GM21447 (cell line): ENCODE data around the gene SLC12A8.

ENCODE experiments used
- ATAC-seq: cut with Tn5 transposase; IDR thresholded peaks from one replicate; pipeline ENCODE4 v1.9.1; 2021; ENCODE audit not compliant: unreplicated experiment

SLC12A8 gene

DNA sequence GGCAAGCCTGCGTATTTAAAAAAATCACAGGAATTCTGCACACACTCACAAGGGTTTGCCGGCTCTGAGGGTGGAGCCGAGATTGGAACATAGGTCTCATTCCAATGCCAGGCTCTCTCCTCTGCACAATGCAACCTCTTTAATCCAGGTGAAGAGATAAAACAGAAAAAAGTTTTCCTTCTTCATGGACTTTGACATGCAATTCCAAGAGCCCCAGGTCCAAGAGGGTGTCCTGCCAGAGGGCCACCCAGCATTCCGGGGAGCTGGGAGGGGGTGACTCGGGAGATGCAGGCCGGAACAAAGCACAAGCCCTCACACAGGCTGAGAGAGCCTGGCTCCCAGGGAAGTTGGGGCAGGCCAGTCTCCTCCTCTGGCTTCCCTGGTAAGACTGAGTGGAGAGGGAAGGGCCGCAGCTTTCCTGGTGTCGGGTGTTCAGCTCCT, 6.7 kb upstream of the SLC12A8 start:
- ATAC-seq: no peak

GRCh38 chr3:125214738-125215137, 2.2 kb upstream of the SLC12A8 start:
- no peak for ATAC-seq

- no peak for ATAC-seq
These were observed 1.5 kb upstream of the SLC12A8 start for GRCh38 chr3:125213946-125214542.

GRCh38 chr3:125213364-125213755, 812 bp upstream of the SLC12A8 start:
- no peak for ATAC-seq

DNA sequence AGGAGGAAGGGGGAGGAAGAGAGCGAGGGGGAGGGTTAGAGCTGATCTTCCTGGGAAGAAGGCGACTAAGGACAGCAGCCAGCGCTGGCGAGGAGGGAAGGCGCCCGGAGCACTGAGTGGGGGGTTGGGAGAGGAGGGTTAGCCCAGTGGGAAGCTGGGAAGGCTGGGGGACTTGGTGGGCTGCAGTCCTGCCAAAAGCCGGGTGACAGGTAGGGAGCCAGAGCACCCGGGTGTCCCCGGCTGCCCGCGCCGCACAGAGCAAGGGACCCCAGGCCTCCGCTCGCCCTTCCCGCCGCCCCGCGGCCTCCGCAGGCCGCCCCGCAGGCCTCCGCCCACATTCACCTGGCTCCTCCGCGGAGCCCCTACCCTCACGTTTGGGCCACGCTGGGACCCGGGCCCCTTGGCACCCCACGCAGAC, 448 bp downstream of the SLC12A8 start:
- ATAC-seq: no peak

- ATAC-seq: no peak
These were observed 941 bp downstream of the SLC12A8 start for GRCh38 chr3:125211523-125212090.

DNA sequence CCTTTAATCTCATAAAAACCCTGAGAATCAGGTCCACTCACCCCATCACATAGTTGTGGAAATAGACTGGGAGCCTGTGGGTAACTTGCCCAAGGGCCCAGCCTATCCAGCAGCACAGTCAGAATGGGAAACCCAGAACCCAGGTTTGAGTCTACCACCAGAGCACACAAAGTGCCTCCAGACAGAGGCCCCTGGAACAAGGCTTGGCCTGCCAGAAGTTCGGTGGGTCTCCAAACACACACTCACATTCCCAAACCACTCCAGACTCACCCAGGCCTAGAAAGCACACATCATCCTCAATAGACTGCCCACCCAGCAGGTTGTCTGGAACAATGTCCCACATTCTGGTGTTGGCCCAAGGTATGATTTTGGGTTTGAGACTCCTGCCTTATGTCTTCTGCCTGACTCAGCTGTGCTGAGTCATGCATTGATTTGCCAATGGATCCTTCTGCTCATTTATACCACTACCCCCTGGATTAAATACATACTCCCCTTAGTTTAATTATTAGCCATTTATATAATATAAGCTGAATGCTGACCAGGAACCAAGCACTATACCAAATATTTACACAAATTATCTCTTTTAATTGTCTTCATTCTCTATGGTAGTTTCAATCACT, 4.5 kb downstream of the SLC12A8 start:
- ATAC-seq: no peak

DNA sequence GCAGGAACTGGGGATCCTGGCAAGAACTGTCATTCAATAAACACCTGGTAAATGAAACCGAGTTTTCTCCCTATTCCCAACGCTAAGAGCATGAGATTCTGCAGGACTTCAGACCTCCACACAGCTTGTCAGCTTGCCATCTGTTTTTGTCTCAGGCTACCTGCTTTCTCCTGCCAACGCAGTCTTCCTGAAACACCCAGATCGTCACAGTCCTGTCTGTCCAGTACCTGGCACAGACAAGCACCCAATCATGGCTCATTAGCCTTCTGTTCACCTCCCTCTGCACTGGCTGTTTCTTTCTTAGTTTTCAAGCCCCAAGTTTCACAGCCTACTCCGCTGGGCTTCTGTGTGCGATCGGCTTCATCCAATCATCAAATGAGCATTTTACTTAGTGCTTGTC, 5.0 kb downstream of the SLC12A8 start:
- ATAC-seq: no peak

DNA sequence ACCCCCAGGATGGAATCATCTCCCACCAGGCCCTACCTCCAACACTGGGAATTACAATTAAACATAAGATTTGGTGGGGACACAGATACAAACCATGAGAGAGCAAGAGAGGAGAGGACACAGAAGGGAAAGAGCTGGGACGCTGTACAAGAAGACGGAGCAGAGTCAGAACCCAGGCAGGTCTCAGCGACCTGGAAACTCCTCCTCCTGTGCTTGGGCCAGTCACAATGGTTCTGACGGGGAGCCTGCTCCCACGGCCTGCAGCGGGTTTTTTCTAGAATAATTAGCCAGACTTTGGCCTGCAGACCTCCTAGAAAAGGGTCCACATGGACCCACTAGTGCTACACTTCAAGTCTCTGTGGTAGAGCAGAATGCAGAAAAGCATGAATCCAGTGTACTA, 5.6 kb downstream of the SLC12A8 start:
- no peak for ATAC-seq

DNA sequence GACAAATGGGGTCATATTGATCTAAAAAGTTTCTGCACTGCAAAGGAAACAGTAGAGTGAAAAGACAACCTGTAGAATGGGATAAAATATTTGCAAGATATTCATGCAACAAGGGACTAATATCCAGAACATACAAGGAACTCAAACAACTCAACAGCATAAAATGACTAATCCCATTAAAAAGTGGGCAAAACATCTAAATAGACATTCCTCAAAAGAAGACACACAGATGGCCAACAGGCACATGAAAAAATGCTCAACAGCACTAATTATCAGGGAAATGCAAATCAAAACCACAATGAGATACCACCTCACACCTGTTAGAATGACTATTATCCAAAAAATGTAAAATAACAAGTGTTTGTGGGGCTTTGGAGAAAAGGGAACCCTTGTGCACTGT, 8.8 kb downstream of the SLC12A8 start:
- no peak for ATAC-seq

GRCh38 chr3:125202197-125202596, 10.4 kb downstream of the SLC12A8 start:
- no peak for ATAC-seq

DNA sequence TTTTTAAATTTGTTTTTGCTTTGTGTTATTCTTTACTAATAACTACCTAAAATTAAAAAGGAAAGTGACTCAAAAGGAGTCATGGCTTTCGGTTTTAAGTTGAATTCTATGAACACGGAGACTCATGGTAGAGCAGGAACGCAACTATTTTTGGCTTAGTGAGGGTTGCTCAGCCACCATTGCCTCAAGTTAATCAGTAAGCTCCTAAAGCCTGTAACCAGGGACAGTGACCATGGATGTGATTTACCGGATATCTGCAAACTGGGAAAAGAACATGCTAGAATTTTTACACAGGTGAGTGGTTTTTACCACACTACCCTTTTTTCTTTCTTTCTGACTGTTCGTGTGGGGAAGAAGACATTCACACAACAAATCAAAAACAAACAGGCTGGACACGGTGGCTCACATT, 11.8 kb downstream of the SLC12A8 start:
- peak; percentile 73 for ATAC-seq

GRCh38 chr3:125194849-125195601, 17.5 kb downstream of the SLC12A8 start:
- no peak for ATAC-seq

DNA sequence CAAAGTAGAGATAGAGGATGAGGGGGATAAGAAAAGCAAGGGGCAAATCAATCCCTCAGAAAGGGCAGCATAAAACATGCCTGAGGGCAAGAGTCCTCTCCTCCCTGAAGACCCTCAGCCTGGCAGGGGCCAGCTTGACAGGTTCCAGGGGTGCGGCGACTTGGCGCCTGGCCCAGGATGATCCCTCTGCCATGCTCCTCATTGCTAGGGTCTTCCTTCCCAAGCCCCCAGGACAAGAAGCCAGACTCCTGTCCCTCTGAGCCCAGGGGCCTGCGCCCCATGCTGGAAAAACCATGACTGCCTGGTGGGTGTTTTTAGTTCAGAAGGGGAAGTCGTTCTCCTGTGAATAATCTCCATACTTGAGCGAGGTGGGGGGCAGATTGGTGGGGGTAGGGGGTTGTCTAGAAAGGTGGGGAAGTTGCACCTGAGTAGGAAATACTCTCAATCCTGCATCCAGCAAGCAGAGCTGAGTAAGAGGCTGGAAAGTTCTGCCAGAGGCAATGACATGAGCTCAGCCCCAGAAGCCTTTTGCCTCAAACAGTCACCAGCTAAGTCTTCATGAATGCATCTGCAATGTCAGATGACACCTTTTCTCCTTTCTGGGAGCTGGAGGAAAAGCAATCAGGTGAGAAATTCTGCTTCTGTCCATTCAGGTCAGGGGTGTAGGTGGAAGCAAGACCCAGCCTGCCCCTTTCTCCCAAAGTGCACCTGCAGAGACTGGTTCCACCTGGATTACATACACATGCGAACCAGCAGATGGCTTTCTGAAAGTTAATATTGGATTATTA, 18.3 kb downstream of the SLC12A8 start:
- no peak for ATAC-seq

DNA sequence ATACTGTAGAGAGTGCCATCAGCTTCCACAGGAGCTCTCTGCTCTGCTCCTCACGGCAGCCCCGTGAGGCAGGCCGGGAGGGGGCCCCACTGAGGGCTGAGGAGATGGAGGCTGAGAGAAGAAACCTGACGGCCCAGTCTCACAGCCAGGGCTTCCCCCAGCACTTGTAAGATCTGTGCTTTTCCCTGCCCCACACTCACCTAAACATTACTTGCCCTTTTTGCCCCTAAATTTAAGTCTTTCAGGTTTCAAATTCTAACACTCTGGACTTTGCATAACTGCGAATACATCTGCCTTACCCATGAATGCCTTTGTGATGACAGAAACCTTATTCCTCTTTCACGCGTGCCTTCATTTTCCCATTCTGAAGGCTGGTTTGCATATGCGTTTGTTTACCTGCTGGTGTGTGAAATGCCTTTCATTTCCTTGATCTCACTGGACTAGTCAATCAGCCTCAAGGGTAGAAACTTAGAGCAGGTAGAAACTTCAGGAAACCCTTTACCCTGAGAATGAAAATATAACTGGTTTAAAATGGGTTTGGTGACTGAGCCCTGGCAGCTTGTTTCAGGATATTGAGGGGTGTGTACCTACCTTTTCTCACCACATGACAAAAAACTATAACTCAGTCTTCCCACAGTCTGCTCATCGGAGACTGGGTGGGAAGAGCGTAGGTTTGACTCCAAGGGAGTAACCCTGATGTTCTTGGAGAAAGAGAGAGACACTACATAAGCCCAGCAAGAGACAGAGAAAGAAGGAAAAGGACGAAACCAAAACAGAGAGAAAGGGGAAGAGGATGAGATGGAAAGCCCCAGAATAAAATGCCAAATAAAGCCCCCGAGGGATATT, 20.1 kb downstream of the SLC12A8 start:
- peak; percentile 72 for ATAC-seq

DNA sequence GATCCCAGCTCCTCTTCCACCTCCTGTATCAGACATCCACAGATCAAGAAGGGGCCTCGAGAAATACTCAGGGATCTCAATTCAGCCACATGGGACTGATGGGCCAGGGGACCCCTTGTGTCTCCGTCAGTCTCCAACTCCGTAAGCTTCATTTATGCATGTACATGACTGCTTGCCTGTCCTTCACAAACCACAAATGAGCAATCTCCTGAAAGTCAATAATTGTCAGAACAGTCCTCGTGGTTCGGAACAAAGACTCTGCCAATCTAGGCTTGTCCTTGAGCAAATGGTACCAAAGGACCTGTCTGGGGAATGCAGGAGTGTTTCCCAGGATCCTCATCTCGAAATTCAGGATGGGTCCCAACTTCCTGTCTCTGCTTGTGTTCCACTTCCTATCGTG, 20.8 kb downstream of the SLC12A8 start:
- no peak for ATAC-seq

DNA sequence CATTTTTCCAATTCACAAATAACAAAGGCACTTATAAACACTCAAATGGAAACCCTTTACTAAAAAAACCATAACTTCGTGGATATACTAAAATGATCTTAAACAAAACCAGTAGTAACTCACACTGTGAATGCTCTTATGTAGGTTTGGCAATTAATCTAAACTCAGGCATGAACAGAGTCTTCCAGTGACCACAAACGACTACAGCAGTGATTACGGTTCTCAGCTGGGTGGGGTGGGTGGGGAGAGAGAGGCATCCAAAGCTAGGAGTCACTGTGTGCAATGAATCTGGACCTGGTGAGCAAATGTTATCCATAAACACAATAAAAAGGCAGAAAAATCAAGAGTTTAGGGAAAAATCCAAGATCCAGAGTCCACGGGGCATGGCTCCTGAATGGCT, 21.3 kb downstream of the SLC12A8 start:
- no peak for ATAC-seq

- ATAC-seq: no peak
These were observed 21.8 kb downstream of the SLC12A8 start for GRCh38 chr3:125190786-125191185.

- ATAC-seq: no peak
These were observed 23.0 kb downstream of the SLC12A8 start for GRCh38 chr3:125189378-125190165.
